Measurements from ENCODE around the gene CPNE9. TPM values are rescaled to one million over a fixed set of nuclear protein-coding genes. Genes with fewer than 3 reads are reported as not detected.

CPNE9 gene
- total and polyA plus RNA-seq, 2 of the 13 experiments (the other 11 are each of a cell fraction or from before 2014, with no cell fraction given) = 0.20 TPM; not detected in 1

DNA sequence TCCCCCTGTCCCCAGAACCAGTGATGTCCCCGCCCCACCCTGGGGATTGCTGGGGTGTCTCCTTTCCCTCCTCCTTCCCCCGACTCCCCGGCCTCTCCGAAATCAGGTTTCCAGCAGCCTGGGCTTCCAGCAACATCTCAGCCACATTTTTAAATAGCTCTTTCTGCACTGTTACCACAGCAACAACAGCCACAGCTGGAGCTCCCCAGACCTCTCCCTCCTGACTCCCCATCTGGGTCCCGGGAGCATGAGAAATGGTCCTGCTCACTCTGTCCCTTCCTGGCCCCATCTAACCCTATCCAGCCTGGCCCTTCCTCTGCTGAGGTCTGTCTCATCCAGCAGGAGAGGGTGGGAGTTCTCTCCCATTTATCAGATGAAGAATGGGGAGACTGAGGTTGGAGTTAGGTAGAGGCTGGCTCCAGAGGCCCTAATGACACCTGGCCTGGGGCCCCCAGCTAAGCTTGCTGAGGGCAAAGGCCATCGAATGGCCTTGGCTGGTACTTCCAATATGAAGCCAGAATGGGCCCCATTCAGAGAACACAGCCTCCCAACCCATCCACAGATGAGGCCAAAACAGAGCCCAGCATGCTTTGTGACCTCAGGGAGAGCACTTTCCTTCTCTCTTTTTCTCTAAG is 64.6 kb downstream of the CPNE9 start (continued):
- no peak for TF ChIP-seq RAD21 (CRISPR knock-in tag; IDR thresholded peaks at IDR 0.05)
- no peak for TF ChIP-seq ZHX2 (IDR thresholded peaks at IDR 0.05; ENCODE audit: low read depth)
- no peak for TF ChIP-seq ZHX2 (CRISPR knock-in tag; IDR thresholded peaks at IDR 0.05; ENCODE audit: borderline replicate concordance)
- no peak for TF ChIP-seq NFE2L2 (IDR thresholded peaks at IDR 0.05; ENCODE audit: low read length)
- no peak for TF ChIP-seq SRSF9 (IDR thresholded peaks at IDR 0.05; ENCODE audit: borderline replicate concordance, insufficient read depth, low read depth, low read length, poor library complexity, severe bottlenecking)
- TF ChIP-seq ZNF263 (CRISPR knock-in tag; IDR thresholded peaks at IDR 0.05) = no peak
- TF ChIP-seq RARG (CRISPR knock-in tag; IDR thresholded peaks at IDR 0.05; ENCODE audit: low read depth) = no peak
- TF ChIP-seq, protein P1, sequence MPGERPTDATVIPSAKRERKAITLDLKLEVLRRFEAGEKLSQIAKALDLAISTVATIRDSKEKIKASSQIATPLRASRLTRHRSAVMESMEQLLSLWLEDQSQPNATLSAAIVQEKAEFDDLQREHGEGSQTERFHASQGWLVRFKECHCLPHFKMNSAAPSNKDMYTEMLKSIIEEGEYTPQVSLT (CRISPR knock-in tag; IDR thresholded peaks at IDR 0.05; ENCODE audit: borderline replicate concordance, low read depth) = no peak
- TF ChIP-seq, protein P2, sequence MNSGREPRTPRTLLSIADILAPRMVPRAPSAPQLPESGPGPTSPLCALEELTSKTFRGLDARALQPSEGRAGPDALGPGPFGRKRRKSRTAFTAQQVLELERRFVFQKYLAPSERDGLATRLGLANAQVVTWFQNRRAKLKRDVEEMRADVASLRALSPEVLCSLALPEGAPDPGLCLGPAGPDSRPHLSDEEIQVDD (CRISPR knock-in tag; IDR thresholded peaks at IDR 0.05; ENCODE audit: borderline replicate concordance) = no peak
- no peak for TF ChIP-seq ZNF672 (CRISPR knock-in tag; IDR thresholded peaks at IDR 0.05)
- no peak for TF ChIP-seq ZNF232 (CRISPR knock-in tag; IDR thresholded peaks at IDR 0.05; ENCODE audit: borderline replicate concordance)
- peak; percentile 77 for TF ChIP-seq PAXIP1 (CRISPR knock-in tag; conservative IDR thresholded peaks at IDR 0.05)
- TF ChIP-seq PBX2 (CRISPR knock-in tag; IDR thresholded peaks at IDR 0.05) = no peak

Data from HepG2 (cell line).